ENCODE results near the gene MCEMP1.

- TF ChIP-seq POLR2A (IDR thresholded peaks at IDR 0.05) (no peak), CTCF (IDR thresholded peaks at IDR 0.05) (no peak)
Observed at GRCh38 chr19:7633698-7634097, 43.2 kb upstream of the MCEMP1 start, which contains the start of gene PCP2.

Measured in transverse colon (tissue), 3 donors.